HG02852 (cell line): Measurements from ENCODE around the gene GLI3.

ENCODE experiments used
- ATAC-seq: cut with Tn5 transposase; IDR thresholded peaks from one replicate; pipeline ENCODE4 v1.9.1; 2021; ENCODE audit warnings: mild to moderate bottlenecking, moderate library complexity; ENCODE audit not compliant: unreplicated experiment

The GLI3 gene

GRCh38 chr7:41954976-41955375 is 282.0 kb downstream of the GLI3 start:
- no peak for ATAC-seq

DNA sequence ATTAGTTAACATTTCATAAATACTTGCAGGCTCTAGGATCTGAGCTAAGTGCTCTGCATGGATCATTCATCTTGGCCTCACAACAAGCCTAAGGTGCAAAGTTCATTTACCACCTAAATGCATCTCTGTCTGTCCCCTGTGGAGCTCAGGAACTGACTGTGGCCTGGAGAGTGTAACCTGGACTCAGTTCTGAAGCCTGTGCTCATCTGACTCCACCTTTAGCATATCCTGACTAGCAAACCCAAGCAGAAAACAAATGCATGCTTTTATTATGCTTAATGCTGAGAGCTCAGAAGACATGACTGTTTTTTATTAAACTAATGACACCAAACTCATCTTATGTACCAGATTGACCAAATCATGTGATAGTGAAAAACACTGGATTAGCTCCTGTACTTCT is 288.5 kb downstream of the GLI3 start:
- no peak for ATAC-seq

DNA sequence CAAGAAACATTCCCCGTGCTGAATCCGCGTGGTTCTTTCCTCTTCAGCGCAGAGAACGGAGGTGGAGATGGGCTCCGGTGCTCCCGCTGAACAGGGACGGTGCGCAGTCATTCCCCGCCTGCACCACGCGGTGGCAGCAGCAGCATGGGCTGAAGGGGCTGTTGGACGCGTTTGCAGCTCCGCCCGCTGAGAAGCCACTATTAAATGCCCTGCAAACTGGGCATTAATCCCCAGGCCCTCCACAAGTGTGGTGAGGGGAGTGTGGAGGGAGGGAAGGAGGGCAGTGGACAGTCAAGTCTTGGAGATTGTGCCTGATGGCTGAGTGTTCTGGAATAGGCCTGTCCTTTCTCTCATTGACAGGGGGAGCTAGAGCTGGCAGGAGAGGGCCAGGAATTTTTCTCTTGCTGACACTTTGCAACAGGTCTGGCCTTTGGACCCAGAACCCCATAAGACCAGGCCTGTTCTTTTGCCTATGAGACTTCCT is 293.9 kb downstream of the GLI3 start:
- peak; percentile 90 for ATAC-seq

- ATAC-seq = peak; percentile 5
Observed at GRCh38 chr7:41942468-41943093, 294.4 kb downstream of the GLI3 start.

DNA sequence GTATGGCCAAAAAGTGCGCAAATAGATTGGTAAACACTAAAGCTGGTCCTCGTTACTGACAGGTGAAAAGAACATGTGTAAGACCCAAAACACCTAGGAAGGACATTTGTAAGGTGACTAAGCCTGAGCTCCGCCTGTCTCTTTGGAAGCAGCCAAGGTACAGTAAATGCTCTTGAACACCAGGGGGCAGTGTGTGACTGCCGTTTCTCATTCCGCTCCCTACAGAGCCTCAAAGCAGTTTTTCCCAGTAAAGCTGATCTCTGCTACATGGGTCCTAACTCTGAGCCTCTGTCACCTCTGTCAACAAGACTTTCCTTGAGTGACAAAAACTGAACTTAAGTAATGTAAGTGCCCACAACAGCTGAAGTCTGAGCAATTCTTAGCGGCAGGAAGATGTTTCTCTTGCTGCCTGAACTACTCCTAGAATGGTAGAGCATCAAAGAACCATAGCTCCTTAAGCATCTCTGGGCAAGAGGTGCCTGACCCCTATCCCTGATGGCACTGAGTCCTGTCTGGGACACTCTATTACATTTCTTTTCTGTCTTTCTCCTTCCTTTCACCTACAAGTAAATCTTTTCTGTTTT is 296.2 kb downstream of the GLI3 start:
- ATAC-seq = peak; percentile 73

DNA sequence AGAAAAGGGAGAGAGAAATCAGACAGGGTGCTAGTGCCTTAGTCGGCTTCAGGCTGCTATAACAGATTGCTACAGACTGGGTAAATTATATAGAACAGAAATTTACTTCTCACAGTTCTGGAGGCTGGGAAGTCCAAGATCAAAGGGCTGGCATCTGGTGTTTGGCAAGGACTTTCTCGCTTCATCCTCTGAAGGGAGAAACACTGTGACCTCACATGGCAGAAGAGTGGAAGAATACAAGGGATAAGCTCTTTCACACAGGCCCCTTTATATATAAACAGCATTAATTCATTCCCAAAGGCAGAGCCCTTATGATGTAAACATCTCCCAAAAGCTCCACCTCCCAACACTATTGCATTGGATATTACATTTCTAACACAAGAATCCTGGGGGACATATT is 298.6 kb downstream of the GLI3 start:
- ATAC-seq = no peak

GRCh38 chr7:41933427-41933826 is 303.6 kb downstream of the GLI3 start:
- no peak for ATAC-seq

DNA sequence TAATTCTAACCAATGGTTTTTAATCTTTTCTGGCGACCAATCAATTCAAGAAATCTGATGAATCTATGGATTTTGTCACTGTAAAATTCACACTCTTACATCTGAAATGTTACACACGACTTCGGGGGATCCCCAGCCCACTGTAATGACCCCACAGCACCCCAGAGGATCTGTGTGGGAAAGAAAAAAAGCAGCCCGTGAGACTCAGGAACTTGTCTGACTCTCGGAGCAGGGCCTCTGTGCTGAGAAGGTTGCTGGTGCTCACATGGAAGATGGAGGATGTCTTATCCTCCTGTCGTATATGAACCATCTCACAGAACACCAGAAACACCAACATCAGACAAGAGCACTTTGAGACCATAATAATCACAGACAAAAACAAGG is 305.8 kb downstream of the GLI3 start:
- peak; percentile 28 for ATAC-seq

GRCh38 chr7:41930538-41931262 is 306.3 kb downstream of the GLI3 start:
- peak; percentile 46 for ATAC-seq

GRCh38 chr7:41928781-41929180 is 308.2 kb downstream of the GLI3 start:
- no peak for ATAC-seq

DNA sequence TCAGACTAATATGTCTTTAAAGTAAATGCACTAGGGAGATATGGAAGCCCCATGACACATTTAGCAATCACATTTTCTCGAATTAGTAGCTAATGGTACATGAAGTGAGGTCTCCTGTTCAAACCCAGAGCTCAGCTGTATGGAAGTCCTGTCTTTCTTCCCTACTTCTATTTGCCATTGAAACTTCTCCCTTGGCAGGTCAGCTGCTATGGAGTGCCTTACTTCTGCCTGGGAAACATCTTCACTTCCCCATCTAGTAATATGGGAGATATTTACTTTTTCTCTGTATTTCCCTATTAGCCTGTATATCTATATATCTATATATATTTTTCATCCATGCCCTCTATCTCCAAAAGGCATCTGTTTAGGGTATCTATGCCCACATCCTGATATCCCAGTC is 308.8 kb downstream of the GLI3 start:
- no peak for ATAC-seq

DNA sequence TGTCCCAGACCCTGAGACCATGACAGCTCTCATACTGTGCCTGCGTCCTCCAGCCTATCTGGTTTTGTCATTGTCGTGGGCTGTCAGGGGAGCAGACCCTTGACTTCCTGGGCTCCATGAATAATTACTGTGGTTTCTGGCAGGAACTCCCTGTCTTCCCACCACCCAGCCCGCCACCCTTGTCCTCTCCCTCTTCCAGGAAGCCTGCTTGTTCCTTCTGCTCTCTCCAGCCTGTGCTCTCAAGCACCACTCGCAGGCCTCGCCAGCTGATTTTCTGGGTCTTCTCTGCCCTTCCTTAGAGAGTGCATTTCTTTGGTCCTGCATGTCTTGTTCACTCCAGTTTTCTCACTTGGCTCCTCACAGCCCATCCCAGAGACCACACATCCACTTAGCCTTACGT is 309.6 kb downstream of the GLI3 start:
- no peak for ATAC-seq

- ATAC-seq = no peak
Observed at GRCh38 chr7:41925946-41926345, 311.1 kb downstream of the GLI3 start.

DNA sequence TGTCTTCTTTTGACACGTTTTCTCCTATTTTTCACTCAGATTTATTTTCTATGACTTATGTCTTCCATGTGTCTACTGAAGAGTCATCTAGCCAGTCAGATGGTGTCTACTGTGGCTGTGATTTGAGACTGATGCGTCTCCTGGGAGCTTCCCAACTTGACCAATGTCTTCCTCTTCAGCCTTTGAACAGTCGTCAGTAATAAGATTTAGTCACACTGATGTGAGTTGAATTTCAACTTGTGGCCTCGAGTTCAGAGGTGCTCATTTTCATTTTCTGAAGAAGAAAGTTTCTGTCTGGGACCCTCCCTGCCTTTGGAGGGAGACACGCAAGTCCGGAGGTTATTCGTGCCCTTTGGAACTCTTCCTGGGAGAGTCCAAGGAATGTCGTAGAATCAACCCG is 312.2 kb downstream of the GLI3 start:
- no peak for ATAC-seq

DNA sequence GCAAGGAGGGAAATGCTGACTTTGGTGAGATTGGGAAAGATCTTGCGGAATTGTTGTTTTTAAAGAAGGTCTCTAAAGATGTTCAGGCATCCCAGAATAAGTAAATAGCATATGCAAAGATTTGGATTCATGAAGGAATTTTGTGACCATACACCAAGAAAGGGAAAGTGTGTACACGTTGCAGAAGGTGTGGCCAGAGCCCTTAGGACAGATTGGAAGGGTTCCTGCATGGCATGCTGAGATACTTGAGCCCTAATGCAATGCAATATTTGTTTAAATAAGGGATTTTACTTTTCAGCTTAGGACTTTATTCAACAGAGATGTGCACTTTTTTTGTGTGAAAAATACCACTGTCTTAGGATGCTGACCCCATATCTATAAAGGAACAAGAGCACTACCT is 314.6 kb downstream of the GLI3 start:
- no peak for ATAC-seq

GRCh38 chr7:41921453-41921981 is 315.5 kb downstream of the GLI3 start:
- no peak for ATAC-seq

- no peak for ATAC-seq
Observed at GRCh38 chr7:41918597-41918996, 318.4 kb downstream of the GLI3 start.

DNA sequence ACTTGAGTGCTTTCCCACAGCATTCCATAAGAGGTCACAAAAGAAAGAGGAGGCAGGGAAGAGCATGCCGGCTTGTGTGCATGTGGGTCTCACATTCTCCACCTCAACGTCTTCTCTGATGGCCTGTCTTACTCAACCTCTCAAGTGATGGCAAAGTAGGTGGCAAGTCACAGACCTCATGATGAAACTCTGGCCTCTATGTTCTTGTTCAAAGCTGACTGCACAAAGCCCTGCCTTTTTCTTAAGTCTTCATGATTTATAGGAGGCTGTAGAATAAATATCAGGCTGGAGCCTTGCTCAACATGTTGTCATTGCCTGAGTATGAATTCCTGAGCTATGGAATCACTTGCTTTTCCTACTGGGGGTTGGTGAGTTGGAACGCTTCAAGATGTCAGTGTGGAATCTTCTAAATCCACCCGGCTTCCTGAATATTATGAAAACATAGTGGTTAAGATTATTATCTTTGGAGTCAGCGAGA is 320.5 kb downstream of the GLI3 start:
- ATAC-seq = no peak

GRCh38 chr7:41915871-41916270 is 321.1 kb downstream of the GLI3 start:
- ATAC-seq = no peak

DNA sequence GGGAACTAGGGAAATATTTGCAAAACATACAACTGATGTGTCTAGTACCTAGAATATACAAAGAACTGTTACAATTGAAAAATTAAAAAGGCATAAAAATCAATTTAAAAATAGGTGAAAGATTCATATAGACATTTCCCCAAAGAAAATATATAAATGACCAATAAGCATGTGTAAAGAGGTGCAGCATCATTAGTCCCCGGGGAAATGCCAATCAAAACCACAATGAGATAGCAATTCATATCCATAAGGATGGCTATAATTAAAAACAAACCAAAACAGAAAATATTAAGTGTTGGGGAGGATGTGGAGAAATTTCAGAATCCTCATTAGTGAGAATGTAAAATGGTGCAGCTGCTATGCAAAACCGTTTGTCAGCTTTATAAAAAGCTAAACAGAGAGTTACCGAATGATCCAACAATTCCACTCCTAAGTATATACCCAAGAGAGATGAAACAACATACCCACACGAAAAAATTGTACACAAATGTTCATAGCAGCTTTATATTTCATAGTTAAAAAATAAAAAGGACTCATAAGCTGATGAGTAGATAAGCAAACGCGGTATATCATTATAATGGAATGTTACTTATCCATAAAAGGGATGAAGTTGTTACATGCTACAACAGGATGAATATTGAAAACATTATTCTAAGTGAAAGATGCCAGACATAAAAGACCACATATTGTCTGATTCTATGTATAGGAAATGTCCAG is 324.0 kb downstream of the GLI3 start:
- no peak for ATAC-seq

- no peak for ATAC-seq
Observed at GRCh38 chr7:41912426-41912825, 324.6 kb downstream of the GLI3 start.
